OCI-LY7 (cell line): ENCODE measurements around the gene RNASET2.

Experiments
- CTCF ChIP-seq: fragments of 200-600 bp; sonication (generic); conservative IDR thresholded peaks from 2 replicates; pipeline ENCODE4 v1.5.1; 2014; ENCODE audit warnings: mild to moderate bottlenecking, antibody characterized with exemption, low read length, moderate library complexity, mixed read lengths
- EZH2phosphoT487 ChIP-seq: fragments of 200-600 bp; sonication (generic); IDR thresholded peaks from 2 replicates; pipeline ENCODE4 v1.6.1; 2018; ENCODE audit warnings: low read depth, borderline replicate concordance, mild to moderate bottlenecking, mixed run types, antibody characterized with exemption, low read length, moderate library complexity, mixed read lengths

GRCh38 chr6:167000759-167001158, 44.4 kb upstream of the RNASET2 start:
- TF ChIP-seq CTCF (no peak), EZH2phosphoT487 (no peak)
